Left hindlimb (tissue), 1 donor: ENCODE data around the gene MRPL21.
"Not testable (repeated sequence)": the region's sequence is repeated elsewhere in the genome, so short reads cannot be mapped to it uniquely, and the experiment has no call there.

Experiments
- DNase-seq: peaks from one replicate; pipeline ENCODE4 v3.0.0-alpha.2; 2018

The MRPL21 gene

DNA sequence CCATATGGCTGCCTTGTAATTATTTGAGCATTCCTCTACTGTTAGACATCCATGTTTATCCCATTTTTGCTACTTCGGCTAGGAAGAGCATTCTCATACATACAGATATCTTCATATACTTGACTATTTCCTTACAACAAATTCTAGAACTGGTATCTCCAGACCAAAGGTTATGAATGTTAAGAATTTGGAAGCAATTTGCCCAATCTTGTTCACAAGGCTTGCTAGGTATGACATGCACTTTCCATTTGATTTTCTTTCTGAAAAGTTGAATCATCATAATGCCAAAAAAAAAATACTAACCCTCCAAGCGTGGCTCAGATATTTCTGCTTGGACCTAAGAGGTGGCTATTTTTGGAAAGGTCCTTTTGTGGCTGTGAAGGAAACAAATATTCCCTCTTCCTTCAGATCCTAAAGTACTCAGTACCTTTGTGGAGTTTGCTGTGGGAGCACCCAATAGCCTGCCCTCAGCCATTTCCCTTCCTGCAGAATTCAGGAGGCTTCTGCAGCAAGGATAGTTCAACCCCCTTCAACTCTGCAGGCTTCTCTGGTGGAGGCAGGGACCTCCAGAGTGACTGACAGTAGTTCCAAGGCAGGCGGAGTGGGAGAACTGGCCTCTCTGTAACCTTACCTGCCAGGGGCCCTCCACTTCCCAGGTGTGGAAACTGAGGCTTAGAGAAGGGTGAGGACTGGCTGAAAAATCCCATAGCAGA lies 39.9 kb downstream of the MRPL21 start:
- DNase-seq = no peak

DNA sequence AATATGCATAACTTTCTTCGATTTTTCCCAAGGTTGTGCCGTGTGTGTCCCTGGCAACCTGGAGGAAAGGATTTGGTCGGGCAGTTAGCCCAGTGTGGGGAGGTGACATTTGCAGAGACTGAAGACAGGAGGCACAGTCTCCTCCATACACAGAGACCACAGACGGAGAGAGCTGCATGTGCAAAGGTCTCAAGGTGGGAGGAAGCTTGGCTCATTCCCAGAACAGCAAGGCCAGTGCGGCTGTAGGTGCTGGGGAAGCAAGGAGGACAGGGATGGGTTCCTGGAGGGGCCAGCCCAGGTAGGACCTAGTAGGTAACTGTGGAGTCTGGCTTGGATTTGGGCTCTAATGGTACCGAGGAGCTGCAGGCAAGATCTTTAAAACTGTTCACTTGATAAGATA lies 41.2 kb downstream of the MRPL21 start:
- no peak for DNase-seq

DNA sequence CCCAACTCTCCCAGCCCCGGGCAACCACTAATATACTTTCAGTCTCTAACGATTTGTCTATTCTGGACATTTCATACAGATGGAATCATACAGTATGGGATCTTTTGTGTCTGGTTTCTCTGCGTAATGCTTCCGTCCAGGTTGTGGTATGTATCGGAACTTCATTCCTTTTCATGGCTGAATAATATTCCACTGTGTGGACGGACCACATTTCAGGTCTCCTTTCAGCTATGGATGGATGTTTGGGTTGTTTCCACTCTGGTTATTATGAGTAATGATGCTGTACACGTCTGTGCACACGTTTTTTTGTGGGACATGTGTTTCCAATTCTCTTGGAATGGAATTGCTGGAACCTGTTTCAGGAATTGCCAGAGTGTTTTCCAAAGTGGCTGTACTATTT lies 44.5 kb downstream of the MRPL21 start:
- no peak for DNase-seq

DNA sequence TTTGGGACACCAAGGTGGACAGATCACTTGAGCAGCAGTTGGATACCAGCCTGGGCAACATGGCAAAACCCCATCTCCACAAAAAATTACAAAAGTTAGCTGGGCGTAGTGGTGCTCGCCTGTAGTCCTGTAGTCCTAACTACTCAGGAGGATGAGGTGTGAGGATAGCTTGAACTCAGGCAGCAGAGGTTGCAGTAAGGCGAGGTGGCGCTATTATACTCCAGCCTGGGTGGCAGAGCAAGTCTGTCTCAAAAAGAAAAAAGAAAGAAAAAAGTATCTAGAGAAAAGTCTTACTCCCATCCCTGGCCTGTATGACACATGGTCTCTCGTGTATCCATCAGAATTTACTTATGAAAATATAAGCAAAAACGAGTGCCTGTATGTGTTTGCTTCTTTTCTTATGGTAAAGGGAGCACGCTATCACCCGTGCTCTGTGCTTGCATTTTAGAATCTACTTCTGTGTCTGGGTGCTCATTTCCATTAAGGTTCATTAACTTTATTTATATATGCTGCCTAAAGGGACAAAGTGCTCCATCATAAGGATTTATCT lies 46.5 kb downstream of the MRPL21 start:
- no peak for DNase-seq

DNA sequence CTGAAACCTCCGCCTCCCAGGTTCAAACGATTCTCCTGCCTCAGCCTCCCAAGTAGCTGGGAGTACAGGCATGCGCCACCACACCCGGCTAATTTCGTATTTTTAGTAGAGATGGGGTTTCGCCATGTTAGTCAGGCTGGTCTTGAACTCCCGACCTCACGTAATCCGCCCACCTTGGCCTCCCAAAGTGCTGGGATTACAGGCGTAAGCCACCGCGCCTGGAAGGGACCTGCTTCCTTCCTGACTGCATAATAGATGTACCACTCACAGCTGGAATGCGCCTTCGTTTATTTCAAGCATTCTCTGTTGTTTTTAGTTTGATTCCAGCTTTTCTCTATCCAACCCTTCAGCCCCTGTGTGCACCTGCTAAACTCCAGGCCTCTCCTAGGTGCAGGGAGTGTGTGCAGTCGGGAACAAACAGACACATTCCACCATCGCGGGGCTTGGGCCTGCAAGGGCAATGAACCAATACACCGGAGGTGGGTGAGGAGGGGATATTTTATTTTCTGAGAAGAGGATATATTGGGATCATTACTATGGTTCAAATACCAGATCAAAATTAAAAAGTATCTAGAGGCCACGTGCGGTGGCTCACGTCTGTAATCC lies 47.1 kb downstream of the MRPL21 start:
- DNase-seq = not testable (repeated sequence)

DNA sequence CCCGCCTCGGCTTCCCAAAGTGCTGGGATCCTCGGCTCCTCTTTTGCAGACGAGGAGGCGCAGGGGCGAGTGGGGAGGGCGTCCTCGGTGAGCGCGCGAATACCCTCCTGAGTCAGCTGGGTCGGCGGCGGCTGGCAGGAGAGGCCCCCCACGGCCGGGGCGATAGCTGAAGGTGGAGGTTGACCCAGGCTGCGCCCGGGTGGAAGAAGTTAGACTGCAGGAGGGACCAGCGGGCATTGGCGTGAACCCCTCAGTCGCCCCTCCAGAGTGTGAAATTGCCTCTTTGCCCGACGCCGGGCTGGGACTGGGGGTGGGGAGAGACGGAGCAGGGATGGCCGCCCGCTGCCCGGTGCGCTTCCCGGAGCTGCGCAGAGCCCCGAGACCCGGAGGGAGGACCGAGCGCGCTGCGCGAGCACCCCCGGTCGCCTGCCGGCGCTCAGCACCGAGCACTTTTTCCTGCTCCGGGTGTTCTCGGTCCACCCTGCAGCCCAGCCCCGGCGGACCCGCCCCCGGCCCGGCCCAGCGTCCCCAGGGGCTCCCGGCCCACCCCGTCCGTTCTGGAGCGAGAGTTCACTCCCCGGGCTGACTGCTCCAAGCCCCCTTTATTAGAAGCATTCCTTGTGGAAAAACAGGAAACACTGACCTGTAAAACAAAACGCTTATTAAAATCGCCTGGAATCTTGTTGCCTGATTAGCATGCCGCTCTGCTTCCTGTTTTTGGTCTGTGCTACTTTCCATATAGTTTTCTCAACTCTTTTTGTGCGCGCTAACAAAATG lies 48.2 kb downstream of the MRPL21 start:
- DNase-seq = peak; percentile 78

DNA sequence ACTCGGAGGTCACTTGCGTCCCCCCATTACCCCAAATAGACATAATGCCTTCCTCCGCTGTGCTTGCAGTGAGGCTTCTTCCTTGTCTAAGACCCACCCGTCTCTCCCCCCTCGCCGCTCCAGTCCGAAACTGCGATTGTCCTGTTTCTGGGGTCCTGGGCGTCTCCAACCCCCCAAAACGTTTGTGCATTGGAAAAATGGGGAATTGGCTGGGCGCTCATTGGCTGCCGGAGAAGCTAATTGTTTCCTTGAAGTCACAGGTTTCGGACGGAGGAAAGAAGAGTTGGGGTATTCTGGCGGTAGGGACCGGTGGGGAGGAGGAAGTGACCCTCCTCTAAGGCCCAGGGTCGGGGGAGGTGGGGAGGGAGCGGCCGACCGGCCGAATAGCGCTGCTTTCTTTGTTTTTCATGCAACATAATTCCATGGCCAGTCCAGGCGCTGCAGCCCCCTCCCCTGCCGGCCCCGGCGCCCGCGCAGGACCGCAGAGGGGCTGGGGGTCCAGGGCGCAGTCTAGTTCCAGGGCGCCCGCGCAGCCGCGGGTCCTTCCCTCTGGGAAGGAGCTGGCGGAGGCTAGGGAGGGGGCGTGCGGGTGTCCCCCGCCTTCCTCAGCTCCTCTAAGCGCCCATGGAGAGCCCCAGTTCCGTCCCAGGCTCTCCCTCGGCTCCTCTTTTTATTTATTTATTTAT lies 49.2 kb downstream of the MRPL21 start:
- no peak for DNase-seq

DNA sequence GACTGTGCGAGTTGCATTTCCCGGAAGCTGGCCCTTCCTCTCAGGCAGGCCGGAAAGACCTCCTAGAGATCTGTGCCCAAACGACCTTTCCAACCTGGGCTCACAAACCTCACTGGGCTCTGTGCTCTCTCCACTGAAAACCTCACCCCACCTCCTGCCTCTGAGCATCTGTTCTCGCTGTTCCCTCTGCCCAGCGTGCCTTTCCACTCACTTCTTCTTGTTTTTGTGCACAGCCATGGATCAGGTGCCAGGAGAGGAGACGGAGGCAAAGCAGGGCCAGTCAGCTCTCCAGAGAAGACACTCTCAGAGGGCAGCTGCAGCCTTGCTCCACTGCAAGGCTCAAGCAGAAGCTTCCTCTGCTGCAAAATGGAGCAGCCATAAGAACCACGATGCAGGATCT lies 51.0 kb downstream of the MRPL21 start:
- no peak for DNase-seq

DNA sequence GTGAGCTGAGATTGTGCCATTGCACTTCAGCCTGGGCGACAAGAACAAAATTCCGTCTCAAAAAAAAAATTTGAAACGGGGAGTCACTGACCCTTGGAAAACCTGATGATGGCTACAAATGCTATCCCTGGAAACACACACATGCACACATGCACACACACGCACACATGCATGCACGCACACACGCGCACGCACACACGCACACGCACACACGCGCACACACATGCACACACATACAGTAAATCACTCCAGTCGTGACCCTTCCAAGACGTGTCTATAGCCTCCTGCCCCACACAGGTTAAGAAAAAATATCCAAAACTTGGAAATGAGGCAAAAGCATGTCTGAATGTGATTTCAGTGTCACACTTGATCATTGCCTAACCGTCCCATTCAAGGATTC lies 55.2 kb downstream of the MRPL21 start:
- no peak for DNase-seq

DNA sequence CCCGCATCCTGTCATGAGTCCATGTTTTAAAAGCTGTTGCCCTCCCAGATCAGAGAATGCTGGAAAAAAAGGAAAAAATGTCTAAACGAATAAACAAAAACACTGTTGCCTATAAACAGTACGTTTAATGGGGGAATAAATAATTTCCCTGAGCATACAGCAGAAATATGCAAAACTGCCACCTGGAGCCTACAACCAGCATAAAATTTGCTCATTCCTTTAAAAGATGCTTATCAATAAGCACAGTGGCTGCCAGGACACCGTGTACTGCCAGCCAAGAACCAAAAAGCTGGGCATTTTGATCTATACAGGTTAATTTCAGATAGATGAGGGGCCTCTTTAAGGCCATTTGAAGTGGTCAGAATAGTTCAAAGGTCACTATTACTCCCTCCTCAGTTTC lies 56.2 kb downstream of the MRPL21 start:
- DNase-seq = no peak

DNA sequence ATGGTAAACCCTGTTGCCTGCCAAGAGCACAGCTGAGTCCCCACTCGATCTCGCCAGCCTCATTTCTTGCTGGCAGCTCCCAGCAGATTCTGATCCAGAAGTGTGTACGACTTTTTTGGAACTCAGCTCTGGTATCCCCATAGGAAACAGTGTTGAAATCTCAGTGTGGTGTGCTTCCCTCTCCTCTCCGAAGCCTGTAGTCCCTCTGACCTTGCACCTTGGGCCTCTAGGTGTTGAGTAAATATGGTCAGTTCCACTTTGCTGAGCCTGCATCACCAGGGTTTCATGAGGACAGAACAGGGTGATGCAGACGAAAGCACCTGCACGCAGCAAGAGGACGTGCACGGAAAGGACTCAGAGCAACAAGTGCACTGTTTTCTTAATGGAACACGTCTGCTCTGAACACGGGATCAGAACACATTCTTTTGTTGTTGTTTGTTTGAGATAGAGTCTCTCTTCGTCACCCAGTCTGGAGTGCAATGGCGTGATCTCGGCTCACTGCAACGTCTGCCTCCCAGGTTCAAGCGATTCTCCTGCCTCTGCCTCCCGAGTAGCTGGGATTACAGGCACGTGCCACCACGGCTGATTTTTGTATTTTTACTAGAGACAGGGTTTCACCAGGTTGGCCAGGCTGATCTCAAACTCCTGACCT lies 58.2 kb downstream of the MRPL21 start:
- DNase-seq = no peak

DNA sequence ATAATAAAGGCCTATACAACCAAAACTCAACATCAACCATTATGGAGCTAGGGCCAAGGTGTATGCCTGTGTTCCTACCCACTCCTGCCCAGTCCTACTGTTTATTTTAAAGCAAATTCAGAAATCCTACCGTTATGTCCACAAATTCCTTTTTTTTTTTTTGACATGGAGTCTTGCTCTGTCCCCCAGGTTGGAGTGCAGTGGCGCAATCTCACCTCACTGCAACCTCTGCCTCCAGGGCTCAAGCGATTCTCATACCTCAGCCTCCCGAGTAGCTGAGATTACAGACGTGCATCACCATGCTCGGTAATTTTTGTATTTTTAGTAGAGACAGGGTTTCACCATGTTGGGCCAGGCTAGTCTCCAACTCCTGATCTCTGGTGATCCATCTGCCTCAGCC lies 58.8 kb downstream of the MRPL21 start:
- no peak for DNase-seq

DNA sequence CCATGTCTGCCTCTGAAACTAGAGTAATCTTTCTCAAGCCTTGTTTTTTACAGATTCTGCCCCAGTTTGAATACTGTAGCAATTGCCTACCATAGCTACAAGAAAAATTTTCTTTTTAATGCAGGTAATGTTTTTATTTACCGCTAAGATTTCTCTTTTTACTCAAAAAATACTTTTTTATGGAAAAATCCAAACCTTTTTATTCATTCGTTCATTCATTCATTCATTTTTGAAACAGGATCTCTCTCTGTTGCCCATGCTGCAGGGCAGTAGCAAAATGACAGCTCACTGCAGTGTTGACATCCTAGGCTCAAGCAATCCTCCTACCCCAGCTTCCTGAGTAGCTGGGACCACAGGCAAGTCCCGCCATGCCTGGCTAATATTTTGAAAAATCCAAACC lies 59.3 kb downstream of the MRPL21 start:
- DNase-seq = no peak

DNA sequence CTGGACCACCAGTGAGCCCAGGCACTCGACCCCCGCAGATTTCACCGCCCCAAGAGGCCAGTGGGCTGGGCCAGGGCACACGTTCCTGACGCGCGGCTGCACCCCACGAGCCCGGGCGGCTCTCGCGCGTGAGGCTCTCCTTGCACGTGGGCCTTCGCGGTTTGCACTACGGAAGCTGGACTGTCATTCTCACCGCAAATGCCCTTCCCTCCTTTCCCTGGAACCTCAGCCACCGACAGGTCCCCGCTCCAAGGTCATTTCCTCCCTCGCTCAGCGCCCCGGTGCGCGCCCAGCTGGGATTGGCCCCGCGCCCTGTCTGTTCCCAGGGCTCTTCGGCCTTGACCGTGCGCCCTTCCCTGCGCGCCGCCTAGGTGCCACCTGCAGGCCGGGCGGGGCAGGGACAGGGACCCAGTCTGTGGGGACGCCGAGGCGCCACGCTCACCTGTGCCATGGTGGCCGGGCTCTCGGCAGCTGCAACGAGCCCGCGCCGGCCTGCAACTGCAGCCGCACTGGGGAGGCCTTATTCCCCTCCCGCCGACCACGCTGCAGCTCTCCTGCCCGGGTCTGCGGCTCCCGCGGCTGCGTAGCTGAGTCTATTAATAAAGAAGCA lies 59.8 kb downstream of the MRPL21 start:
- DNase-seq = no peak

DNA sequence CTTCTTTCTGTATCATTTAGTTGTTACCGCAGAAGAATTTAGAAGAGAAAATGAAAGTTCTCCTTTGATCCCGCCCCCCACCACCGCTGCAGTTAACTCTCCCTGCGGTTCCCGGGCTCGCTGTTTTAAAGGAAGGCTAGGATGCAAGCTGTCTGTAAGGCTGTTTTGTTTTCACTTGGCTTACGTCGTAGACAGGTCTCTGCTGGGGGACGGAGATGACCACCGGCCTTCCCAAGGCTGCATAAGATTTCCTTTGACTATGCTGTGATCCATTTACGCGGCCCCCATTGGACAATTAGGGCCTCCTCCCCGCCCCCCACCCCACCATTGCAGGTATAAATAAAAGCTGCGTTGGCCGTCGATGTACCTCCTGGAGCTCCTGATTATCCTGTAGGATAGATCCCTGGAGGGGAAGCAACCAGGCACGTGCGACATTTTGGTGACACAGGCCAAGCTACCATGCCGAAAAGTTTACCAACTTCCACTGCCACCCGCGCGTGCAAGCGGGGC lies 60.5 kb downstream of the MRPL21 start:
- DNase-seq = peak; percentile 56

DNA sequence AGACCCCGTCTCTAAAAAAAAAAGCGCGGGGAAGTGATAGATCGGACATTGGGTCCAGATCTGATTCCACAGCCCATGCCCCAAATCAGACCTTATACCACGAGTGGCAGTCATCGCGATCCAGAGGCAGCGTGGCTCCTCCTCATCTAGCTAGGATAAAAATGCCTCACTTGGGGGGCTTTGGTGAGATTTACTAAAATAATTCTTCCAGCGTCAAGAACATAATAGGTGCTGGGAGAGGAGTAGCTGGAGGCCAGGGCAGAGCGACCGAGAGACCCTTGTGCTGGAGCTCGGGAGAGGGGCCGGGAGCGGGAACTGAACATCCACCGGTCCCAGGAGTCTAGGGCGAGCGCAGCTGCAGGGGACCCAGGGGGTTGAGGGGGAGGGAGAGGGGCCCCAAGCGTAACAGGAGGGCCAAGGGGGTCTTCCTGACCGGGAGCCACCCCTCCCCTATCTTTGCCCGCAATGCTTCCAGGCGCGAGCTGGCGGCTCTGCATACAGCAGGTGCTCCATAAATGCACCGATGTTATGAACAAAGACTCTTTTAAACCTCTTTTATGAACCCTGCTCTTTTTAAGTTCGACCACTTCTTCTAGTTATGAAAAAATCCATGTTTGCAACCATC lies 61.1 kb downstream of the MRPL21 start:
- DNase-seq = no peak

DNA sequence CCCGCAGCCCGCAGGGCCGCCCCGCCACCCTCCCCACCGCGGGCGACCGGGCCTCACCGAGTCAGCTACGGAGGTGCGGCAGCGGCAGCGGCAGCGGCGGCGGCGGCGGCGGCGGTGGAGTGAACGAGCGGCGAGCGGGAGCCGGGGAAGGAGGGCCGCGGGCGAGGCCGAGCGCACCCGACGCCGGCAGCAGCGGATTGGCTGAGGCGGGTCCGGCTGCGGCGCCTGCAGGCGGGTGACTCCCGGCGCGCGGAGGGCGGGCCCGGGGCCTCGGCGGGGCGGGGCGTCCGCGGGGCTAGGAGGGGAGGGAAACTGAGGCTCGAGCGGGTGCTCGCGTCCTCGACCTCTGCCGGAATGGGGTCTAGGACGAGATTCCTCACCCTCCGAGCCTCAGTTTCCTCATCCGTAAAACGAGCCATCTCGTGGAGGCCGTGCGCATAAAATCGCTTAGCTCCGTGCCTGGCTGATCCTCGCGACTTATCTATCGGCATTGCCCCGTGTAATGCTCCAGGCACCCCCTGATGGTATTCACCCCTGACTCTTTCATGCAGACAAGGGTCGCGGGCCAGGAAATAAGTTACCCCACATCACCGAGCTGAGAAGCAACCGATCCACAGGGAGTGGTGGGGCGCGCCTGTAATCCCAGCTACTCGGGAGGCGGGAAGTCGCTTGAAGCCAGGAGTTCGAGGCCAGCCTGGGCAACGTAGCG lies 61.8 kb downstream of the MRPL21 start, which contains the start of gene CPT1A:
Gene CPT1A, minus strand, starts transcription at position 199 of the 709 bp plus-strand sequence. CDS start 26,442 bp downstream, outside the sequence.
- peak; percentile 74 for DNase-seq
